GM10248 (cell line): ENCODE data around the gene DUSP18.
A peak's percentile ranks its signal among the peaks of the same experiment; 100 is the strongest.

ENCODE experiments used
- CTCF ChIA-PET: fragments of 300-600 bp; sonication (Branson Sonifier 250); formaldehyde crosslinking; extraction: SDS; loops from one replicate; lab custom pipeline; 2021; ENCODE audit warnings: antibody characterized with exemption; lab: Yijun Ruan, JAX
- POLR2A ChIA-PET: fragments of 350-650 bp; sonication (Branson Sonifier 250); formaldehyde crosslinking; extraction: SDS; loops from one replicate; lab custom pipeline; 2020; ENCODE audit warnings: antibody characterized with exemption; lab: Yijun Ruan, JAX
- DNase-seq: peaks from one replicate; pipeline ENCODE4 v3.0.0; 2012; ENCODE audit errors: extremely low spot score
- CTCF ChIP-seq: IDR thresholded peaks from 2 replicates; pipeline ENCODE4 v1.5.1; 2012; ENCODE audit warnings: mild to moderate bottlenecking, low read depth; ENCODE audit errors: extremely low read depth, missing control alignments, control extremely low read depth

DUSP18 gene

GRCh38 chr22:30655532-30655931 lies 12.1 kb downstream of the DUSP18 start:
- ChIA-PET POLR2A (interaction anchor here (0.6 kb wide), 2 partner anchors 20 to 29 kb away, joined by 3 read pairs; partner anchors contain the start of gene SLC35E4), CTCF (no interaction called here)
- TF ChIP-seq CTCF = no peak
- DNase-seq = no peak

GRCh38 chr22:30654361-30654760 lies 13.3 kb downstream of the DUSP18 start:
- no peak for DNase-seq
- ChIA-PET POLR2A (no interaction called here), CTCF (no interaction called here)
- TF ChIP-seq CTCF = no peak

DNA sequence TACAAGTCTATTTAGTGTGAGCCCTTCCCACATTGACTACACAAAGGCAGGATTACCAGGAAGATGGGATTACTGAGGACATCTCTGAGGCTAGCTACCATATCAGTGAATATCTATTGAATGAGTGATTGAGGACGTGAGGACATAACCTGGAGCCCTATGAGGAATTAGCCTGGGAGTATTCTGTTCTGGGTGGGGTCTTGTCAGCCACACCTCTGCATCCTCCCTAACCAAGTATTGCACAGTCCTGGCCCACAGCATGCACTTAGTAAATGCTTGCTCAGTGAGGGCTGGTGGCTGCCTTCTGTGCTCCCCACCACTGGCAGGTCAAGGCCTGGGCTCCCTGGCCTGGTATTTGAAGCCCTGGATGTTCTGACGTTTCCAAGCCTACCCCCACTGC lies 14.8 kb downstream of the DUSP18 start:
- TF ChIP-seq CTCF = no peak
- no peak for DNase-seq
- ChIA-PET CTCF (no interaction called here), POLR2A (no interaction called here)

DNA sequence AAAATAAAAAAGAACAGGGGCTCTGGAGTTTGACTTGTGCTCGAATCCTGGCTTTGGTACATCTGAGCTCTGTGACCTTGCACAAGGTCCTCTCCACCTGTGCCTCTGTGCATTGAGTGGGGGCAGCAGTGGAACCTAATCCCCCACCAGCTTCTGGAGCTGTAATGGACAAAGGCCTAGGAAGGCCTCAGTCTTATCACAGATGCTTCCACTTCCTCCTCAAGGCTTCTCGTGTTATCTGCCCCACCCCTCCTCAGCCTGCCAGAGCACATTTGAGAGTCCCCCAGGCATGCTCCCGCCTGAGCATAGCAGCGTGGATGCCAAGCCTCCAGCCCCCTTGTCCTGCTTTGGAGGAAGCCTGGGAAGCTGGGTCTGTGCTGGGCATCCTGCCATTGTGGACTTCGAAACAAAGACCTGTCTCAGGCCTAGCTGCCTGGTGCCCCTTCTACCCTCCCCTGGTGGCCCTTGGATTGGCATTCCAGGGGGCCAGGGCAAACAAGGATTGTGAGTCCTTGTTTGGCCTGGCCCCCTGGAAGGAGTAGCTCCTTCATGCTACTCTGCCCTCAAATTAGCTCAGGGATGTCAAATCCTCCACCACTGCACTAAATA lies 17.1 kb downstream of the DUSP18 start:
- no peak for DNase-seq
- CTCF ChIA-PET = interaction anchor here (1.7 to 9.7 kb wide), 2 partner anchors 12 to 16 kb away, joined by 3 to 67 read pairs; partner anchors contain the start of gene SLC35E4
- POLR2A ChIA-PET = no interaction called here
- TF ChIP-seq CTCF = no peak

GRCh38 chr22:30649430-30650007 lies 18.2 kb downstream of the DUSP18 start:
- ChIA-PET POLR2A (no interaction called here), CTCF (interaction anchor here (1.7 to 9.7 kb wide), 2 partner anchors 11 to 15 kb away, joined by 3 to 67 read pairs; partner anchors contain the start of gene SLC35E4)
- peak; percentile 86 for DNase-seq
- TF ChIP-seq CTCF = no peak

- DNase-seq = no peak
- no peak for TF ChIP-seq CTCF
- CTCF ChIA-PET = interaction anchor here (9.7 kb wide), 1 partner anchor 14 kb away, joined by 67 read pairs; the partner anchor contains the start of gene SLC35E4
- POLR2A ChIA-PET = no interaction called here
Measured at GRCh38 chr22:30648825-30649224, 18.9 kb downstream of the DUSP18 start.
